CD4-positive, alpha-beta T cell treated with Interleukin-21 for 1 hour (primary cell): ENCODE results near the gene VMO1.
"Not testable (repeated sequence)": the region's sequence is repeated elsewhere in the genome, so short reads cannot be mapped to it uniquely, and the experiment has no call there.

Source experiments
- DNase-seq: peaks from one replicate; pipeline ENCODE4 v3.0.0-alpha.2; 2020

VMO1 gene, protein sequence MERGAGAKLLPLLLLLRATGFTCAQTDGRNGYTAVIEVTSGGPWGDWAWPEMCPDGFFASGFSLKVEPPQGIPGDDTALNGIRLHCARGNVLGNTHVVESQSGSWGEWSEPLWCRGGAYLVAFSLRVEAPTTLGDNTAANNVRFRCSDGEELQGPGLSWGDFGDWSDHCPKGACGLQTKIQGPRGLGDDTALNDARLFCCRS

DNA sequence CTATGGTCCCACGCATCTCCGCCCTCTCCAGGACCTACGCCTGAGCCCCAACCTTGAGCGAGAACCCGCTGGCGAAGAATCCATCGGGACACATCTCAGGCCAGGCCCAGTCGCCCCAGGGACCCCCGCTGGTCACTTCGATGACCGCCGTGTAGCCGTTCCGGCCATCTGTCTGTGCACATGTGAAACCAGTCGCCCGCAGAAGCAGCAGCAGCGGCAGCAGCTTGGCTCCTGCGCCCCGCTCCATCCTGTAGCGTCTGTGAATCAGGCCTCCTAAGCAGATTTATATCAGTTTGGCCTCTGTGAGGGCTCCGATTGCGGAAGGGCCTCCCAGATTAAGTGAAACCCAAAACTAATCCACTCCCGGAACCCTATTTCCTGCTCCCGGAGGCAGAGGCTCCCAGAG is at the start of gene VMO1:
TSS of gene VMO1 (minus strand) at position 259 of the 406 bp plus-strand sequence. CDS start at position 247, 12 bp downstream.
- DNase-seq: no peak

DNA sequence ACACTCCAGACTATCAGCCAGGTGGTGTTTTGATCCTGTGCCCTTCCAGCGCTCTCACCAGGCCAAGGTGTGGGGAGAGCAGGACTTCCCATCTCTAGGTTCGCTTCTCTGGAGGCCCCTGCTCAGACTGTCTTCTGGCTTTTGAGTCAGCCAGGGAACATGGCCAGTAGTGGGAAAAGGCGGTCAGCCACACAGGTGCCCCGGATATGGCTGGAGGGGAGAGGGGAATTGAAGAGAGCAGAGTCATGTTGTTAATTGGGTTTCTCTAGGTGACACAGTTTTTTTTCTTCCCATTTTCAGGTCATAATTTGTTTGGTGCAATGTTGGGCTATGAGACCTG is 48.5 kb upstream of the VMO1 start:
- DNase-seq: no peak

DNA sequence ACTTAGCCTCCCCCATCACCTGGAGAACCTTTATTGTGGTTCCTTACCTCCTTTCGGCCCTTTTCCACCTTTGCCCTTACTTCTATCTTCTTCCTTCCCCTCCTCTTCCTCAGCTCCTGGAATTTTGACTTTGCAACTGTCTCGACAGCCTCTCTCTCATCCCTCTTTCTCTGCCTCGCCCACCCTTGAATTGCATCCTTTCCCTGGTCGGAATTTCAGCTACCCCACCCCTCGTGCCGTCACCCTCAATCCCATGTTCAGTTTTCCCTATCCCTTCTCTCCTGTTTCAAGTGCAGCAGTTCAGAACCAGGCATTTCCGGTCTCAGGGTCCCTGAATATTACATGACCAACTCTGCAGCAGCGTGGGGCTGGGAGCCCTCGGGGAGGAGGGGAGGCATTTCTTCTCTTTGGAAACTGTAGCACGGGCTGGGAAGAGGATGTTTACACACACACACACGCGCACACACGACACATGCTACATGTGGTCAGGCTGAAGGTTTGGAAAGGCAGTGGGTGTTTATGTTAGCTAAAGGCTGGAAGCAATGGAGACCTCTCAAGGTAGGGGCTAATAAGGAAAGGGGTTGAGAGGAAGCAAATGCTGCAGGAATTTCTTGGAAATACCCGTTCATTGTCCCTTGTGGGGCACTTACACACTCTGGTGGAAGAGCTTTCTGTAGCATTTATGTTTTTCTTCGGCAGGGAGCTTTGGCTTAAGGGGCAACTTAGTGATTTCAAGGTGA is 47.9 kb upstream of the VMO1 start:
- no peak for DNase-seq

DNA sequence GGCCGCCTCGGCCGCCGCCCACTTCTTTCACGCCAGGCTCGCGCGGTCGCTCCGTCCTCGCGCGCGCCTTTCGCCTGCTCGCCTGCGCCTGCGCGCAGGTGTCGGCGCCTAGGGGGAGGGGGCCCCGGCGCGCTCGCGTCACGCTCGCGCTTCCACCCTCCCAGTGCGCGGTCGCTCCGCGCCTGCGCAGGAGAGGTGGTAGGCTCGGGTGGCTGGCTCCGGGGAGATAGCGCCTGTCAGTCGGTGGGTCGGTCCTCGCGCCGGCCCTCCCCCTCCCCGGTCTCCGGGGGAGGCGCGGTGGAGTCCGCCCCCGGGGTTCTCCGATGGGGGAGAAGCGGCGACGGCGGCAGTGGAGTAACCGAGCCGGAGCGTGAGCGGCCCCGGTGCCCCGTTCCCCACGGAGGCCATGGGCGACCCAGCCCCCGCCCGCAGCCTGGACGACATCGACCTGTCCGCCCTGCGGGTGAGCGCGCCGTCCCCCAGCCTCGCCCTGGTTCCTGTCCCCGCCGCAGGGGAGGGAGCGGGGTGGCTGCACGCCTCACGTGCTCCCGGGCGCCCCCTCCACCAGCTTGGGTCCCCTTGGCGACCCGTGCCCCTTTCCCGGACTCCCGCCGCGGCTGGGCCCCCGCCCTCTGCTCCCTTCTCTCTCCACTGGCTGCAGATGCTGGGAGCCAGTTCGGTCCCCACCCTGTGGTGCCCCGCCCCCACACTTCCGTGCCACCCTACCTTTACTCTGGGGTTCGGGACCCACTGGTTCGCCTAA is 47.2 kb upstream of the VMO1 start, which contains the start of gene MINK1:
TSS of gene MINK1 (plus strand) at position 163 of the 763 bp plus-strand sequence. CDS start at position 407, 244 bp downstream.
- DNase-seq: peak; percentile 94

DNA sequence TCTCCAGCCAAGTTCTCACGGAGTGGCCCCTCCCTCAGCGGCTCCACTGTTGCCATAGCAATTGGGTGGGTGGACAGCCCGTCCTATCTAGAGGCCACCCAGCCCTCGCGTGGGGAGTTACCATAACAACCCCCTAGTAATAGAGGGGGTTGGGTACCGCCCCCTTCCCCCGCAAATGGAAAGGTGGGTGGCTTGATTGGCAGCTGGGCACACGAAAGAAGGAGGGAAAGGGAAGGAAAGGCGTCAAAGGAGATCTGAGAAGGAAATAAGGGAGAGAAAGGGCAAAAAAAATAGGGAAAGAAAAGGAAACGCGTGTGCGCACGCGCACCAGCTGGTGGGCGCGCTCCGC is 46.6 kb upstream of the VMO1 start:
- not testable (repeated sequence) for DNase-seq

DNA sequence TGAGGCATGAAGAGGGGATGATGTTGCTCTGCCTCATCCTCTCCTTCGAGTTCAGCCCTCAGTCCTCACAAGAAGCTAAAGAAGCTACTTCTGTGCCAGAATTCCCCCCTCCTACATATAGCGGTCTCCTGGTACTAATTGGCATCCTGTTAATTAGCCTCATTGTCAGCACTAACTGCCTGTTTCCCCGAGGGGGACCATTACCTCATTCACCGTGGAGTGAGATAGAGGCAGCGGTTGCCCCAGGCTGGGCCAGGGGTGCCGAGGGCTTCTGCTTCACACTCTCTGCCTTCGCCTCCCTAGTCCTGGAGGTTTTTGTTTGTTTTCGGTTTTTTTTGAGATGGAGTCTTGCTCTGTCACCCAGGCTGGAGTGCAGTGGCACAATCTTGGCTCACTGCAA is 41.2 kb upstream of the VMO1 start:
- no peak for DNase-seq

DNA sequence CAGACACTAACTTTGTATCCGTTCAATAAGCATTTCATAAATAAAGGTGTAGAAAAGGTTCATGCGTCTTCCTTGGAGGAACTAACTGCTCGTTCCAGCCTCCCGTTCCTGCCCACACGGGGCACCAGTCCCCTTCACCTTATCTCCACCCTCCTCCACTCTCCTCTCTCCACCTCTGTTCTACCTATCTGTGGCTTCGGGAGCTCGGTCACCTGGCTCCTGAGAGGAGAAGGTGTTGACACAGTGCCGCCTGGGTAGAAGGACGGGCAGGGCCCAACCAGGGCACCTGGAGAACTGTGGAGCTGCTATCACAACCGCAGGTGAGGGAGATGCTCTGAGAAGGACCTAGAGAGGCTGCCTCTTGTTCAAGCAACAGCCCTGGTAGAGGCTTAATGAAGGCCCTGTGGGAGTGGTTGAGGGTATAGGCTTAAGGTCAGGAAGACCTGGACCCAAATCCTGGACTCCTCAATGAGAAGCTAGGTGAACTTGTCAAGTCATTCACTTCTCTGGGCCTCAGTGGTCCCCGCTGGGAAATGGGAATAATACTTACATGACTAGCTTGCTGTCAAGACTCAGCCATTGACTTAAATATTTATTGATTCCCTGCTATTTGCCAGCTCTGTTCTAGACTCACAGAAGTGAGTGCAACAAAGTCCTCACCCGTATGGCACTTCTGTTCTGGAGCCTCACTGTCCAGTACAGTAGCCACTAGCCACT is 37.4 kb upstream of the VMO1 start:
- DNase-seq: no peak

DNA sequence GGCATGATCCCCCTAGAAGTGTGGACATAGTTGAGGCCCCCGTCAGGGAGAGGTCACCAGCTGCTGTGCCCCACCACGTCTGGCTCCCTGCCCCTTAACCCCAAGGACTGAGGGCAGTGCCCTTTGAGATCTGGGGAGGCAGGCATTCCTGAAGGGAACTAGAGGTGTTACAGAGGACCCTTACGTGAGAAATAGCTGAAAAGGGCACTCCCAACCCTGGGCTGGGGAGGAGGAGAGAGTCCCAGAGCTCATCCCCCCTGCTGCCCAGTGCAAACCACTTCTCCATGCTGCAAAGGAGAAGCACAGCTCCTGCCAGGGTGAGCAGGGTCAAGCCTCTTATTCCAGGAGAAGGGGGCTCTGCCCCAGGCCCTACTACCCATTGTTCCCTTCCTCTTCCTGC is 36.7 kb upstream of the VMO1 start:
- no peak for DNase-seq

DNA sequence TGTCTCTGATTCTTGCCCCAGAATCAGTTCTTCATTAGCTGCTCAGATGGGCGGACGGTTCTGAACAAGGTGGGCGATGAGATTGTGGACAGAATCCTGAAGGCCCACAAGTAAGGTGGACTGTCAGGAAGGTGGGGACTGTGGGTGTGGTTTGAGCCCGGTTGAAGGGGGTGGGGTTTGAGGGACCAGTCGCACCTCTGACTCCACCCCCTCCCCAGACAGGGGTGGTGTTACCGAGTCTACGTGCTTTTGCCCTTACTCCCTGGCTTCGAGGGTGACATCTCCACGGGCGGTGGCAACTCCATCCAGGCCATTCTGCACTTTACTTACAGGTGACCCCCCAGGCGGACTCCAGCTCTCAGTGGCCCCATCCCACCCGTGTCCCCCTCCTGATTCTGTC is 32.1 kb upstream of the VMO1 start:
- no peak for DNase-seq

DNA sequence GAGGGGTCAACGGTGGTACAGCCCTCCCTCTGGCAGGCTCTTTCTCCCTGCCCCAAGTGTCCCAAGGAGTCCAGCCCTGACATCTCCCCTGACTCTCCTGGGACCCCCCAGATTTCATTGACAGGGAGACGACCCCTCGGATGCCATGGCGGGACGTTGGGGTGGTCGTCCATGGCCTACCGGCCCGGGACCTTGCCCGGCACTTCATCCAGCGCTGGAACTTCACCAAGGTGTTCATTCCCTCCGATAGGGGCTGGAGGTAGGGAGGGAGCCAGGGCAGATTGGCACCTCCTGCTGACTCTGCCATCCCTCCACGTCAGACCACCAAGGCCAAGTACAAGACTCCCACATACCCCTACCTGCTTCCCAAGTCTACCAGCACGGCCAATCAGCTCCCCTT is 30.7 kb upstream of the VMO1 start:
- no peak for DNase-seq

DNA sequence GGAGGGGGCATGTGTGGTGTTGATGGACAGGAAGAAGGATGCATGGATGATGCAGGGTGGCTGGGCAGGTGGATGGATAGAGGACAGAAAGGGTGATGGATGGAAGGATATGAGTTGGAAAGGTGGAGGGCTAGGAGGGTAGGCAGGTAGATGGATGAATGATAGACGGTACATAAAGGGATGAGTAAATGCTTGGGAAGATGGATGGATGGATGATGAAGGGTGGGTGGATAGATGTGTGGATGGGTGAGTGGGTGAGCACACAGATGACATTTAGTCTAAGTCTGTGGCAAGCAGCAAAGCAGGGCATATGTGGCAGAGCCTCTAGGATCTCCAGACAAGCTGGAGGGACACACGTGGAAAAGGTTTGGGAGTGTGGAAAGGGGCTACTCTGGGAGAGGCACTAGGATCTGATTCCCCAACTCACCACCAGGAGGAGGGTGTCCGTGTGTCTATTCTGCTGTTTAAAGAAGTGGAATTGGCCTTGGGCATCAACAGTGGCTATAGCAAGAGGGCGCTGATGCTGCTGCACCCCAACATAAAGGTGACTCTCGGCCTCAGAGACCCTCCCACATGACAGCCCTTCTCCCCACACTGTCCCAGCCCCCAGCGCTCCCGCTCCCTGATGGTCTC is 29.0 kb upstream of the VMO1 start:
- no peak for DNase-seq

DNA sequence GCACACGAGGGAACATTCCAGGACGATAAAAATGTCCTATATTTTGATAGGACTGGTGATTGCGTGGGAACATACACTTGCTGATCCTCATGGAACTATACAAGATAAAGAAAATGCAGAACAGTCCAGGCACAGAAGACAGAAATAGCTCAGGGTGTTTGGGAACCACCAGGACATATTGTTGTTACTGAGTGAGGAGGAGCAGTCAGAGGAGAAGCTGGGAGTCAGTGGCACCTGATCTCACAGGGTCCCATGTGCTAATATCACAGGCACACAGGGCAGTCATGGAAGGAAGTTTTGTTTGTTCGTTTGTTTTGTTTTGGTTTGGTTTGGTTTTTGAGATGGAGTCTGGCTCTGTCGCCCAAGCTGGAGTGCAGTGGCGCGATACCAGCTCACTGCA is 26.5 kb upstream of the VMO1 start:
- DNase-seq: no peak

DNA sequence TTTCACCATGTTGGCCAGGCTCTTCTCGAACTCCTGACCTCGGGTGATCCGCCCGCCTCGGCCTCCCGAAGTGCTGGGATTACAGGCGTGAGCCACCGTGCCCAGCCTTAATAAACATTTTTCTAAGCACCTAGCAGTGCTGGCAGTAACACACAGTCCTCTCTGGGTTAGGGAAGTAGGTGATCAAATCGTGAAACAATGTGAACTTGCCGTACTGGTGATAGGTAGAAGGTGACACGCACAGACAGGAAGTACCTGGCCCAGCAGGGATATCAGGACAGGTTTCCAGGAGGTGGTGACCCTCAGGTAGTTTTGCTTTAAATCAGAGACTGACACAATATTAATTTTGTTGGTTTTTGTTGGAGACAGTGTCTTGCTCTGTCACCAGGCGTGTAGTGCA is 25.3 kb upstream of the VMO1 start:
- no peak for DNase-seq

DNA sequence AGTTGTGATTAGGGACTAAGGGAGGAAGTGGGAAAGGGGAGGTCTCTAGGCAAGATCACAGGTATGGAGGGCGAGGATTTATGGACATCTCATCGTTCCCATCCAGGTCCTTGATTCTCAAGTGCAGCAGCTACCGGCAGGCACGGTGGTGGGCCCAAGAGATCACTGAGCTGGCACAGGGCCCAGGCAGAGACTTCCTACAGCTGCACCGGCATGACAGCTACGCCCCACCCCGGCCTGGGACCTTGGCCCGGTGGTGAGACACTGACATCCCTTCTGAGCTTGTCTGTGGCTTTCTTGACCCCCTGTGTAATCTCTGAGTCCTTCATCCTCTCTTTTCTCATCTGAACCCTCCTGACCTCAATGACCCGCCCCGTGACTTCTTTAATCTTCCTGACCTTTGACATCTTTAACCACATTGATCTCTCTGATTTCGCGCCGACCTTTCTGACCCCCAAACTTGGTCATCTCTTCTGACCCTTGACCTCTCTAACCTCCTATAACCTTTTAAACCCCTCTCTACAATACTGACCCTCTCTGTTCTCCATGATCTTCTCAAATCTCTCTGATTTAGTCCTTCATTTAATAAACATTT is 24.6 kb upstream of the VMO1 start:
- DNase-seq: no peak

DNA sequence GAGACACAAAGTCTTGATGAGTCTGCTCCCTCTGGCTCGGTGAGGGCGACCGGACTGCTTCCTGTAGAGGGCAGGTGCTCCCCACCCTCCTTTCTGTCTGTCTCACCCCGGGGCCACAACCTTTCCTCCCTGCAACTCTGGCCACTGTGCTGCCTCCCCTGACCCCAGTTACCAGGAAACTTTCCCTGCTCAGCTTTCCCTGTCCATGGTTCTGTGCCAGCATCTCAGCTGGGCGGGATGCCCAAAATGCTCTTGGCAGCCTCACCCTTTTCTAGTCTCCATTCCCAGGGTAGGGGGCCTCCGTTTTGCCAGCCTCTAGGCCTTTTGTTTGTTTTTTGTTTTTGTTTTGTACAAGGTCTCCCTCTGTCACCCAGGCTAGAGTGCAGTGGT is 22.2 kb upstream of the VMO1 start:
- DNase-seq: no peak

DNA sequence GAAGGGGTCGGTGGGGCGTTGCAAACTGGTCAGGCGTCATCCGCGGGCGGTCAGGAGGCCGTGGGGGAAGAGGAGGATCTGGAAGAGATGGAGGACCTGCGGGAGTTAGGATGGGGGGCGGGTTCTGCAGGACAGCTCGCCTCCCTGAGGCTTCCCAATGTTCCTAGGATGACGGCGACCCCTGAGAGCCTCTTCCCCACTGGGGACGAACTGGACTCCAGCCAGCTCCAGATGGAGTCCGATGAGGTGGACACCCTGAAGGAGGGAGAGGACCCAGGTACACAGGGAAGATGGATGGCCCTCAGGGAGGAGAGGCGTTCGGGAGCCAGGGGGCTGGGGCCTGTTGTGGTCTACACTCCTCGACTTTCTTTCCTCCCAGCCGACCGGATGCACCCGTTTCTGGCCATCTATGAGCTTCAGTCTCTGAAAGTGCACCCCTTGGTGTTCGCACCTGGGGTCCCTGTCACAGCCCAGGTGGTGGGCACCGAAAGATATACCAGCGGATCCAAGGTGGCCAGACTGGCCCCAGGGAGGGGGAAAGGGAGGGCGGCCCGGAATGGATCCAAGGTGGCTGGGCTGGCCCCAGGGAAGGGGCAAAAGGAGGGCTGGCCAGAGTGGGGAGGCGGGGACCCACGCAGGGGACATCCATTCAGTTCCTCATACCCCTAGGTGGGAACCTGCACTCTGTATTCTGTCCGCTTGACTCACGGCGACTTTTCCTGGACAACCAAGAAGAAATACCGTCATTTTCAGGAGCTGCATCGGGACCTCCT is 21.6 kb upstream of the VMO1 start:
- DNase-seq: no peak

DNA sequence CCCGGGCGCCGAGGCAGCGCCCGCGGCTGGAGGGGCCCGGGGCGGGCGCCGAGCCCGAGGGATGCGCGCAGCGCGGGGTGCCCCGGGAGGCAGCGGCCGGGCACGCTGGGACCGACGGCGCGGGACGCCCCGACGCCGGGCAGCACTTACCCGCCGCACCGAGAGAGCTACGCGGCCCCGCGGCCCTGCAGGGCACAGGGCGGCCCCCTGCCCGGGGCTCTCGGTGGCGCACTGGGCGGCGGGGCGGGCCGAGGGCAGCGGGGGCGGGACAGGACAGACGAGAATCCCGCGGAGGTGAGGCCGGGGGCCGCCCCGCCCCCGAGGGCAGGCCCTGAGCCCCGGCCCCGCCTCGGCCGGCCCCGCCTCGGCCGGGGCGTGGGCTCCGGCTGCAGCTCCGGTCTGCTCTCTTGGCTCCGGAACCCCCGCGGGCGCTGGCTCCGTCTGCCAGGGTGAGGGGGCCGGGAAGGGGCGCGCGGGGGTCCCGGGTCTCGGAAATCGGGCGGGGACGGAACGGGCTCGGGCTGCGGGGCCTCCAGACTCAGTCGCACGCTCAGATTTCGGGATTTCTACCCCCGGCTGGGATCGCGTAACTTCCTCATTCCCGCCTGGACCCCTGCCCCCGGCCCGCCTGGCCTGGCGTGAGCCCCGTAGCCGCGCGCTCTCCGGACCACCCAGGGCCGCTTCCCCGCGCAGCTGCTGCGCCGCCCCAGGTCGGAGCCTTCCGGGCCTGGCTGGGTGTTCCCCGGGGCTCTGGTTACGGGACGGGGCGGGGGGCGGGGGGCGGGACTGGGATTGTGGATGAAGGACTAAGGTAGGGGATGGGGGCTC is 20.8 kb upstream of the VMO1 start, which contains the start of gene PLD2:
TSS of gene PLD2 (plus strand) at position 376 of the 828 bp plus-strand sequence. CDS start 621 bp downstream, outside the sequence.
- peak; percentile 89 for DNase-seq

DNA sequence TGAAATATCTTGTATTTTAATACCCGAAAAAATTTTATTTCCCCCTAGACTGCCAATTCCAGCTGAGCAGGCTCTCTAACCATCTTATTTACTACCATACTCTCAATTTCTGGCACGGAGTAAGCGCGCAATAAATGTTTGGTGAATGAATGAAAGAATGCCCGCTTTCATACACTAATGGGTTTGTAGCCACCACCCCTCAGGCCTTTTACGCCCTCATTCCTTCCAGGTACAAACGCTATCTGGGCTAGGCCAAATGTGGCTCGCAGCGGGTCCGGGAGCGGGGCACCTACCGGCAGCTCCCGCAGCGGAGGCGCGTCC is 20.3 kb upstream of the VMO1 start:
- DNase-seq: no peak

DNA sequence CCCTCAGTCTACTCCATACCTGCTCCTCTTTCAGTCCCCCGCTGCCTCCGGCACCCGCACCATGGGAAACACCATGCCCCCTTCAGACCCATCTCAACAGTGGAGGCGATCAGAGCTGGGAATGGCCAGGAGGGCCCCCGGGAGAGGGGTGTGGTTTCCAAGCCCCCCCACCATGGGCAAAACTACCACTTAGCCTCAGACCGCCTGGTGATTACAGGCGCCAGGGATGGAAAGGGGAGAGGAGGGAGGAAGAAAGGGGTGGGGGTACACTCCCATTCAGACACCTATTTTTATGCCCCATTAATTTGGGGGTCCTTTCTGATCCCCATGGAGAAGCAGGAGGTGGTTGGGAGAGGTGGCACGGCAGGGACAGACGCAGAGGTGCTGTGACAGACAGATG is 16.1 kb upstream of the VMO1 start, which contains the start of gene C17orf114:
TSS of gene C17orf114 (minus strand) at position 101 of the 400 bp plus-strand sequence.
- no peak for DNase-seq

DNA sequence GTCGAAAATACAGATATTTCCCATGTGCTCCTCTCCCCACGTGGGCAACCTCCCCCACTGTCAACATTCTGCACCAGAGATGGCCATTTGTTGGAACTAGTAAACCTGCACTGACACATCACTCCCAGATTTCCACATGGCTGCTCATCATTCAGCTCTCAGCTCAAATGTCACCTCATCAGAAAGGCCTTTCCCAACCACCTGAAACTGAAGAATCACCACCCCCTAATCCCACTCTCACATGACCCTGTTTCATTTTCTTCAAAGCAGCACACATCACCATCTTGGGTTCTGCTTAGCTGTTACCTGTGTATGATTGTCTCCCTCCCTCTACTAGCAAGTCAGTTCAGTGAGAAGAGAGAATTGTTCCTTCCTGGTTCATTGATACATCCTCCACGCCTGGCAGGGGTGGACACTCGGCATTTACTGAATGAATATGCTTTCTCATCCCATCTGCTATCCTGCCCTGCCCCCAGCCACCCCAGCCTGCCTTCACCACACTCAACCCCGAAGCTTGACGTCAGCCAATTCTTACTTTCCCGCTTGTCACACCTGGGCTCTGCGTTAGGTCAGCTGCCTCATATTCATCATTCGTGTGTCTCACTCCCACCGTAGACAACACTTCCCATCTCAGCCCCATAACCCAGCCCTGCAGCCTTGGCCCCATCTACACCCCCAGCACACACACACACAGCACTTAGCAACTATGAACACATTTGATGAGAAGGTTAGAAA is 14.5 kb upstream of the VMO1 start:
- DNase-seq: no peak
